Mesothelial cell of epicardium (in vitro differentiated cells): ENCODE data around the gene EIF5A2. TPM values are rescaled to one million over a fixed set of nuclear protein-coding genes. Genes with fewer than 3 reads are reported as not detected.

ENCODE experiments used
- DNase-seq, 2 experiments: peaks; one replicate each; pipeline ENCODE4 v3.0.0; 2021; ENCODE audit warnings: low spot score in 2 of 2; ENCODE audit not compliant: unreplicated experiment in 2 of 2
- H3K27ac Mint-ChIP-seq: 2 replicates; pipeline ENCODE4 v1.8.0; 2021; ENCODE audit warnings: mixed read lengths
- H3K27me3 Mint-ChIP-seq: 2 replicates; pipeline ENCODE4 v1.8.0; 2021; ENCODE audit warnings: low read depth, mixed read lengths
- H3K36me3 Mint-ChIP-seq: 2 replicates; pipeline ENCODE4 v1.8.0; 2021; ENCODE audit warnings: mixed read lengths
- H3K4me1 Mint-ChIP-seq: 2 replicates; pipeline ENCODE4 v1.8.0; 2021; ENCODE audit warnings: mixed read lengths
- H3K4me3 Mint-ChIP-seq: 2 replicates; pipeline ENCODE4 v1.8.0; 2021; ENCODE audit warnings: mild to moderate bottlenecking, moderate library complexity, mixed read lengths
- H3K9me3 Mint-ChIP-seq: 2 replicates; pipeline ENCODE4 v1.8.0; 2021; ENCODE audit warnings: mixed read lengths
- CTCF ChIP-seq: fragments of 200-600 bp; sonication (generic); IDR thresholded peaks from one replicate; pipeline ENCODE4 v1.5.0; 2021; ENCODE audit warnings: antibody characterized with exemption; ENCODE audit not compliant: unreplicated experiment
- total RNA-seq: library from RNA; stranded (reverse); gene quantifications from 3 replicates; pipeline ENCODE4 v1.2.1, GENCODE V29; 2021

The EIF5A2 gene
- total RNA-seq, 1 donor from 2014 or later: 5.3 TPM

- TF ChIP-seq CTCF: no peak
- Mint-ChIP-seq H3K27ac (peak within 1 kb of the TSS; percentile 98), H3K27me3 (no peaks in the 10 kb centered on the region), H3K9me3 (peaks cover 9% of the 10 kb centered on the region), H3K36me3 (peaks cover 18% of the 10 kb centered on the region), H3K4me1 (peaks cover 24% of the 10 kb centered on the region), H3K4me3 (peak within 1 kb of the TSS; percentile 89)
- DNase-seq: peak; percentile 76 to 87
Observed at GRCh38 chr3:170869645-170870593, 38.5 kb downstream of the EIF5A2 start, which contains the start of gene RPL22L1. RPL22L1 (minus strand) TSS chr3:170870195; CDS start chr3:170870167, 28 bp downstream.

GRCh38 chr3:170869239-170869590, 39.2 kb downstream of the EIF5A2 start:
- H3K27ac Mint-ChIP-seq: peak overlapping the region; percentile 98
- DNase-seq: no peak
- TF ChIP-seq CTCF: no peak

GRCh38 chr3:170868577-170869238, 39.7 kb downstream of the EIF5A2 start:
- TF ChIP-seq CTCF: no peak
- Mint-ChIP-seq H3K4me1 (peaks cover 24% of the 10 kb centered on the region), H3K27ac (no peak overlapping the region), H3K27me3 (no peaks in the 10 kb centered on the region), H3K36me3 (peaks cover 18% of the 10 kb centered on the region), H3K4me3 (peak overlapping the region; percentile 89), H3K9me3 (peaks cover under 1% of the 10 kb centered on the region)
- DNase-seq: no peak

More at GRCh38 chr3:170869239-170869590, 39.2 kb downstream of the EIF5A2 start:
- Mint-ChIP-seq H3K36me3 (peaks cover 18% of the 10 kb centered on the region), H3K4me1 (peaks cover 24% of the 10 kb centered on the region), H3K4me3 (peak overlapping the region; percentile 89), H3K9me3 (peaks cover 5% of the 10 kb centered on the region), H3K27me3 (no peaks in the 10 kb centered on the region)

DNA sequence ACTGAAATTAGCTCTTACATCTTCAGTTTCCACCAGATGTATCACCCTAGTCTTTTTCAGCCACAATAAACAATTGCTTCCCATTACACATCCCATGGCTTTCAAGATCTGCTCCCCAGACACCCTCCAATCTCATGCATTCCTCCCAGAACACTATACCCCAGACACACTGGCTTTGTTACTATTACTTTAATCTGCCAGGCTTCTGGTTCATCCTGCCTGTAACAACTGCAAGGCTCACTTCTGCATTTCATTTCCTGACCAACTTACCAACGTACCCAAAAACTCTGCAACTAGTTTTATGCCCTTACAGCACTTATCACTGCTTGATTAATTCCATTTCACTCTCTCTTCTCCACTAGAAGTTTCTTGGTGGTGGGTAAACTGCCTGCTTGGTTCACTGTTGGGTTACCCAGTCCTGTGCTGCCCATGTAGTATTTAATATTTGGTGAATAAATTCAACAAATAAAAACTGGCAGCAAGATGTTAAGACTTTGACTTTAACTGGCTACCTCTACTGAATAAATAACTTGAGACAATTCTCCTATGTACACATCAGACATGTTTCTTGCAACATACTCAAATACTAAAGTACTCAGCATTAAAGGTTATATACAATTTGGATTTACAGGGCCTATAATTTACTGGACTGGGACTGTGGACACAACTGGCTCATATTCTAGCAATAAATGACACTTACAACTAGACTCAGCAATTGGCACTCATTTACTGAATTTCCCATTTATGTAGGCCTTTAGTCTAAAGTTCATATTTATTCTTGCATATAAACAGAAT, 41.1 kb downstream of the EIF5A2 start:
- H3K4me3 Mint-ChIP-seq: peak overlapping the region; percentile 18
- H3K27me3 Mint-ChIP-seq: no peaks in the 10 kb centered on the region
- H3K9me3 Mint-ChIP-seq: peaks cover 3% of the 10 kb centered on the region
- no peak for TF ChIP-seq CTCF
- no peak for DNase-seq
- H3K4me1 Mint-ChIP-seq: peaks cover 35% of the 10 kb centered on the region
- H3K27ac Mint-ChIP-seq: peak overlapping the region; percentile 62
- peaks cover 18% of the 10 kb centered on the region for H3K36me3 Mint-ChIP-seq

GRCh38 chr3:170866499-170866898, 41.9 kb downstream of the EIF5A2 start:
- no peak for DNase-seq
- H3K4me1 Mint-ChIP-seq: peaks cover 37% of the 10 kb centered on the region
- peak overlapping the region; percentile 23 for H3K27ac Mint-ChIP-seq
- H3K36me3 Mint-ChIP-seq: peaks cover 18% of the 10 kb centered on the region
- peaks cover 3% of the 10 kb centered on the region for H3K9me3 Mint-ChIP-seq
- no peaks in the 10 kb centered on the region for H3K27me3 Mint-ChIP-seq
- TF ChIP-seq CTCF: no peak
- H3K4me3 Mint-ChIP-seq: no peak overlapping the region
